Activated CD8-positive, alpha-beta memory T cell treated with anti-CD3 and anti-CD28 coated beads for 48 hours (primary cell): ENCODE results near the gene MCC.

ENCODE experiments used
- DNase-seq, 3 experiments: peaks; one replicate each; pipeline ENCODE4 v3.0.0-alpha.2; 2020; ENCODE audit warnings: low read depth in 2 of 3, low spot score in 2 of 3

The MCC gene

GRCh38 chr5:113274836-113275414 lies 213.3 kb downstream of the MCC start:
- DNase-seq: no peak

DNA sequence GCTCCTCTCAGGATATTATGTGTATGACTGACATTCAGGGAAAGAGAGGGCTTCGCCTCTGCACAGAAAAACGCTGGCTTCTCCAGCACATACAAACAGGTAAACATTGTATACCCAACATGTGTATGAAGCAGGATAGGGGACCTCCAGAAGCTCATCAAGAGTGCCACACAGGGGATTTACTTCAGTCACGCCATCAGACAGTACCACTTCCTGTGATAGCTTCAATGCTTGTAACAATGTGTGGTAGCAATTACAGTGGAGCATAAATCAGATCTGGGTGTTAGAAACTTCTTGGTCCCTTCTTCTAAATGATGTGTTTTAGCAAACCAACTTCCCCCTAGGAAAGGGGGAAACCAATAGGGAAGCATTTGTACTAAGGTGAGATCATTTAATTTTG lies 214.3 kb downstream of the MCC start:
- DNase-seq: no peak

DNA sequence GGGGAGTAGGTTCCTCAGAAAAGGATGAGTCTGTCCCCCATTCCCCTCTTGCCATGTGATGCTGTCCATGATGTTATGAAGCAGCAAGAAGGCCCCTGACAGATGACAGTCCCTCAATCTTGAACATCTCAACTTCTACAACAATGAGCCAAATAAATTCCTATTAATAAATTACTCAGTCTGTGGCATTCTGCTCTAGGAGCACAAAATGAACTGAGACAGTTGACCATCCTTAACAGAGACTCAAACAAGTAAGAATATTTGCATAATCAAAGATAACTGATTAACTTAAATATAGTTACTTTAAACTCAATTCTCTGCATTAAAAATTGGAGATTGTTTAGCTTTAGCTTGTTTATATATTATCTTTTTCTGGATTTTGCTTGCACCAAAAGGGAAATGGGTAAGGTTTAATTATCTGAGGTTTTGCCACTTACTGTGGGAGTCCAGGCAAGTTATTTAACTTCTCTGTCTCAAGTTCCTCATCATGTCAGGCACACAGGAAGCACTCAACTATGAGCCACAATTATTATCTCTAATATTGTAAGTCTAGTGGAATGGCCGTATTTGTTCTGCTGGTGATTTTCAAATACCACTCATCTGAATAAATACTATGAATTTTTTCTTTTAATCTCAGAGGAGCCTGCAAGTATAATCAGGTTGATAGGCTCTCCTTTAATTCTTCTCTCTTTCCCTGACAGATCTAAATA lies 216.4 kb downstream of the MCC start:
- DNase-seq: no peak

GRCh38 chr5:113271015-113271414 lies 217.2 kb downstream of the MCC start:
- no peak for DNase-seq

GRCh38 chr5:113270086-113270485 lies 218.2 kb downstream of the MCC start:
- DNase-seq: no peak

DNA sequence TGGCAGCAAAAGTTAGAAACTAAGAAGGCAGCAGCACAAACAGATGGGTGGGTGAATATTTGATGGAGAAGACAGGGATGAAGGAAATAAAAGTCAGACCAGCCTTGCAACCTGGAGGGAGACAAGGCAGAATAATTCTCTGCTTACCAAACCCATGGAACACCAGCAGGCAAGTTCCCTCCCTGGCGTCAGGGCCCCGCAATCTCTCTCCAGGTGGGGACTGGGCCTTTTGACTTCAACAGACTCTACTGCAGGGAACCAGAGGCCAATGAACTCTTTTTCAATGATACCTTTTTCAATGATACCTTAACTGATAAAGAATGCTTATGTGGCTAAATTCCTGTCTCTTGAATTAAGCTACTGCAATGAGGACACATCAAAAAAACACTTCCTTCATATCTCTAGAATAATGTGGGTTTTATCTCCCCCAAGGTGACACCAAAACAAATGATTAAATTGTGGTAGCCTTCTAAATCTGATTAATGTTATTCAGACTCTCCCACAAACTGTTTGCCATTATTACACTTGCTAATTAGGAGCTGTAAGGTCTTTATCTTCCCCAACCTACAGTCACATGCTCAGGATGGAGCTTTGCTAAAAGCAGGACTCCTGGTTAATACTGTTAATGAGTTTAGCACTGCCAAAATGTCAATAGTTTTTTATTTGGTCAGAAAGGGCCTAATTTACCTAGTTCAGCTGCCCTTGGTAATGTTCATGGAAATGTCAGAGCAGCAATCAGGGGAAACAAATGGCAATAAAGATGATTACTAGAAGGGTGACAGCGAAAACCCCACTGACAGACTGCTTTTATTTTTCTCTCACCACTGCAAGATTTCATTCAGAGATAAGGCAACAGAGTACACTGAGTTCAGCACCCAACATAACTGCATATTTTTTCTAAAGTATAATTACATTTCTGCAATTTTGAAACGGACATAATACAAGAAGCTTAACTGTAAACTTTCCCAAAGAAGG lies 218.9 kb downstream of the MCC start:
- DNase-seq: no peak

- DNase-seq: no peak
Observed at GRCh38 chr5:113268232-113268631, 220.0 kb downstream of the MCC start.

DNA sequence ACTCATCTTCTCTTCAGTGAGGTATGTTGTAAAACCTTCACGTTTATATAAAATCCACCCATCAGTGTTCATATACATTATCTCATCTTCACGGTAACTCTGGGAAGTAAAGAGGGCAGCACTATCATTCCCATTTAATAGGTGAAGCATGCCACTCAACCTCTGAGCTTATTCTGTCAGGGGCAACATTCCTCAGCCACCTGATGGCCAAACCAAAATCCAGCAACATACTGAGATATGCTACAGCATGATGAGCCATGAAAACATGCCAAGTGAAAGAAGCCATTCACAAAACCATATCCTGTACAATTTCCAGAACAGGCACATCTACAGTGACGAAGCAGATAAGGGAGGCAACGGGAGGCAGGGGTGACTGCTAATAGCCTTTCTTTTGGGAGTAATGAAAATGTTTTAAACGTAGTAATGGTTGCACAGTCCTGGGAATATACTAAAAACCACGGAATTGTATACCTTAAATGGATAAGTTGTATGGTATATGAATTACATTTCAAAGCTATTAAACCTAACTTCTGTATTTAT lies 220.8 kb downstream of the MCC start:
- no peak for DNase-seq

GRCh38 chr5:113266913-113267227 lies 221.4 kb downstream of the MCC start:
- DNase-seq: no peak

DNA sequence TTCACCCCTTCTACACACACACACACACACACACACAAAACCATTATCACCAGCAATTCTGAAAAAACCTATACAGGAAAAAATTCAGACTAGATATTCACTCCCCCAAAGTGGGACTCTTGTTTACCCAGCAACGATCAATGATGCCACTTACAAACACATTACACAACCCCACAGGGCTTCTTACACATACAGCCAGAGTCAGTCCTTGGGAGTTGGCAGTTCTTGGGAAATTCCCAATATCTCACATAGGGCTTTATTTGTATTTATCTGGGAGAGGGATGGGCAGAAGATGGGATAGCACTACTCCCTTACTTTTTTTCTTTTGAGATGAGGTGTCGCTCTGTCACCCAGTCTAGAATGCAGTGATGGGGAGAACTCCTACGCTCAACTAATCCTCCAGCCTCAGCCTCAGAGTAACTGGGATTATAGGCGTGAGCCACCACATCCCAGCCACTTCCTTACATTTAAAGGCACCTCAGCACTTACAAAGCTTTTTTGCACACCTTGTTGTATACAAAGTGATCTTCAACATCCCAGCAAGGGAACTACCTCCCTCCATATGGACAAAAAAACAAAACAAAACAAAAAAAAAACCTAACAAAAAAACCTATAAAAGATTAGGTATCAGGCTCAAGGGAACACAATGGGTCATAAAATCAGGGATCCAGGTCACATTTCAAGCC lies 221.9 kb downstream of the MCC start:
- DNase-seq: no peak

DNA sequence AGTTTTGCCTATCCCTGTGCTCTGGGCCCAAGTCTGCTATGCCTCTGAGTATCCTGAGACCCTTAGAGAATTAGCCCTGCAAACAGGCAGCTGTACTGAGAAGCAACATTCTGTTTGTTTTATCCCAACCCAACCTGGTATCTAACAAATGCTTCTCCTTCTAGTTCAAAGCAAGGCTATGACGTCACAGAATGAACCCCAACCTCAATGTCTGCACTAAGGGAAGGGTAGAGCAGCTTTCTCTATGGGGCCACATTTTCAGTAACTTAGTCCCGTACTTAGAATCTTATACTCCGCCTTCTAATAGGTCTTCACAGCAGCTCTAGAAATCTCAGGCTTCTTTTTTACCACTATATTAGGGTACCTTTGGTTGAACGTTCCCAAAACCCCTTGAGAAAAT lies 223.1 kb downstream of the MCC start:
- DNase-seq: no peak

- no peak for DNase-seq
Observed at GRCh38 chr5:113264046-113264445, 224.2 kb downstream of the MCC start.

DNA sequence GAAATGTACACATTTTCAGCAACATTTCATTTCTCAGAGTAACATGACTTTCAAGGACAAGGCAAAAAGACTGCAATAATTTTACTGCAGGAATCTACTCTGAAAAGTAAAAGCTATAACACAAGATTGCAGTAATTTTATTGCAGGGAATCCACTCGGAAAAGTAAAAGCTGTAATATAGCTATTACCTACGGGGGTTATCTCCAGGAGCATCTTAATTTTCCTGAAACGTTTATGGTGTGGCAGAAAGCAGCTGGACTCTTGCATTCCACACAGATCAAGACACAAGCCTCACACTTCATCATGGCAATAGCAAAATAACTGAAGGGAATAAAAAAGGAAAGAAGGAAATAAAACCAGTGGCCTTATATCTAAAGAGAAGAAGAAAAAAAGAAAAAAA lies 224.7 kb downstream of the MCC start:
- DNase-seq: no peak

DNA sequence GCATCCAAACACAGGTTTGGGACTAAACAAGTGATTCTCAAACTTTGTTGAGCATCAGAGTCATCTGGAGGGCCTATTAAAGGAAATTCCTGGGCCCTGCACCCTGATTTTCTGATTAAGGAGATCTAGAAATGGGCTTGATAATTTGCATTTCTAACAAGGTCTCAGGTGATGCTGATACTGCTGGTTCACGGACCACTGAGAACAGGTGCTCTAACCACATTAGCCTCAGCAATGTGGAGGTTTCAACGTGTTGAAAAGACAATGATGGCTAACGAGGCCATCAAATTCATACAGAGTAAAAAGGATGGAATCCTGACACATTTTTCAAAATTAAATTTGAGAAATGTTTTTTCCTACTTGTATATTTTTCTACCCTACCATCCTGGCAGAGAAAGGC lies 225.6 kb downstream of the MCC start:
- DNase-seq: no peak

DNA sequence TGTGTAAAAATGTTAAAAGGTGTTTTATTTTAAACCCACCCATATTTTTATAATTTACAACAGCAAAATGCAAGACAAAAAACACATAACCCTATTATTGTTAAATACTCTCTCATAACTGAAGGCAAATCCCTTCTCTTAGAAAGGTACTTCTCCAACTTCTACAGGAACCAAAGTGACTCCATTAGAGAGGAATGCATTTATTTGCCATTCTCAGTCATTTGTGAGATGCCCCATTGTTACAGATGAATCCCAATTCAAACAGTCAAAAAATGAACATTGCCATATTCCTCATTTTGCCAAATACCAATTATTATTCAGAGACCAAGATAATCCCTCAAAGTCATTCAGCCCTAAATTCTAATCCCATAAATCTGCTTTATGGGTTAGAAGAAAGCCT lies 229.2 kb downstream of the MCC start:
- DNase-seq: no peak

DNA sequence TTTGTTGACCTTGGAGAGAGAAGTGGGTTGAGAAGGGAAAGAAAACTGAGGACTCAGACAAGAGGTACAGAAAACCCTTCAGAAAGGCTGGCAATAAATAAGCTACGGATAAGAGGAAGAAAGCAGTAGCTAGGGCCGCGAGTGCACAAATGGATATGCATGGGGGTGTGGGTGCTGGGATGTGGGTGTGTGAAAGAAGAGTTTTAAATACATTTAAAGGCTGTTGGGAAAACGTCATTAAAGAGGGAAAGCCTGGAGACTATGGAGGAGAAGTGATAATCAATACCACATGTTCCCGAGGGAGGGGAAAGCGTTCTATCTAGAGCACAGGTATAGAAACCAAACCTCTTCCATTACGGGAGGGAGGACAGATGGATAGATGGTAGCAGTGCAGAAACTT lies 230.7 kb downstream of the MCC start:
- no peak for DNase-seq

- no peak for DNase-seq
Observed at GRCh38 chr5:113256671-113257452, 231.4 kb downstream of the MCC start.

GRCh38 chr5:113255579-113256386 lies 232.5 kb downstream of the MCC start:
- no peak for DNase-seq

- DNase-seq: no peak
Observed at GRCh38 chr5:113255105-113255504, 233.1 kb downstream of the MCC start.

- no peak for DNase-seq
Observed at GRCh38 chr5:113253037-113253436, 235.2 kb downstream of the MCC start.
